Inferior parietal cortex (tissue), 1 donor: Measurements from ENCODE around the gene CPLX4.

ENCODE experiments used
- DNase-seq: peaks from one replicate; pipeline ENCODE4 v3.0.0-alpha.2; 2016; ENCODE audit errors: extremely low spot score

Gene CPLX4

GRCh38 chr18:59306640-59307039, 11.8 kb downstream of the CPLX4 start:
- DNase-seq = no peak

DNA sequence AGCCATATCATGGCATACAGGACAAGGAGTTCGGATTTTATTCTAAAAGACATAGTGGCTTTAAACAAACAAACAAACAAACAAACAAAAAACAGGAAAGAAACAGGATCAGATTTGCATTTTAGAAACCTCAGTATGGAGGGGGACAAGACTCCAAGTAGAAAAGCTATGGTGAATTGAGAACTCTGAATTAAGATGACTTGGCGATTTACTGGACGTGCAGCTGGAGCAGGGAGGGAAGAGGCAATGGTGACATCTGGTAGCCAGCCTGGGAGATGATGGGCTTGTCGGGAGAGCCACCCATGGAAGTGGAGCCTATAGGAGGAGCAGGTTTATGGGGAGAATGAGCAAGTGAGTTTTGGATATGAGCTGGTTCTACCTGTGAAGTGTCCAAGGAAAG, 13.2 kb downstream of the CPLX4 start:
- no peak for DNase-seq

DNA sequence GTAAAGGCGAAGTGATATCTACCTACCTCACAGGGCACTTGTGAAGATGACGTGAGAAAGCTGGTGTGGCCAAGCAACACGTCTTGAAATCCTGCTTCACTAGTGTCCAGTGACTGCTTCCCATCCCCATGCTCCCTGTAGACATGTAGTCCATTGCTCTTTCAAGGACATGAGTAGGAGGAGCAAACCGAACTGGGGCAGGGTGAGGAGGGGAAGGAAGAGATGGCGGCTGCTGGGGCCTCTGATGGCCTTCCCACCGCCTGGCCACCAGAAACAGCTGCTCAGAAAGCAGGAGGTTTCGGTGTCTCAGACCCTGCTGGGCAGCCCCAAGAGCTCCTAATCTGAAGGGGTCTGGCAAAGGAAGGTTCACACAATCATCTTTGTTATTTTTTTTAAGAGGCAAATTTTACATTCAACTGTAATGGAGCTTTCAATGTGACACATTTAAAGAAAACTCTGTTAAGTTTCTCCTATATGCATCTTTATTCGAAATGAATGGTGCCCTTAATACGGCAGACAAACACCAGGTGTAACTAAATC, 14.7 kb downstream of the CPLX4 start:
- no peak for DNase-seq

GRCh38 chr18:59303006-59303405, 15.4 kb downstream of the CPLX4 start:
- DNase-seq = no peak

GRCh38 chr18:59301929-59302328, 16.5 kb downstream of the CPLX4 start:
- DNase-seq = no peak

DNA sequence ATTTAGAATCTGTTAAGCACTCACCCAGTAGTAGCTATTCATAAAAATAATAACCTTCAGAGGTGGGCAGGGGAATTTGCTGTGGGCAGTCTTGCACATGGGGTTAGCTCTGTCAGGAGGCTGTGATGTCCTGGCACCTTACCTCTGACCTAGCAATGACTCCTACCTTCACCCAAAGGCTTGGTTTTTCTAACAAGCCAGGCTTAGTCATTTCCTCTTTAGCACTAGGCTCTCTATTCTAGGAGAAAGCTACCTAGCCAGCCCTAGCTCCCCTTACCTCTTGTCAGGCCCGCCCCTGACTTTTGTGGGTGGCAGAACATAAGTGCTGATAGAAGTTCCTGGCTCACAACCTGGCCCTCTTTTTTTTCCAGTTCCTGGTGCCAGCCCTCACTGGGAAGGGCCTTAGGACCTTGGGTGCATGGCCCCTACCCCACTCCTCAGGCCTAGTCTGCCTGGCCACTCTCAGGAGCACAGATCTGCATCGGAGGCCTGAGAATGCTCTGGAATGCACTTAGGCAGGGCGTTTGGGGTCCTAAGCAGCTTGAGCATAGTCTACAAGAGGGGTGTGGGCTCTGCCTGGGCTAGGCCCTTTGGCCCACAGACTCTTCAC, 17.7 kb downstream of the CPLX4 start:
- DNase-seq = no peak

DNA sequence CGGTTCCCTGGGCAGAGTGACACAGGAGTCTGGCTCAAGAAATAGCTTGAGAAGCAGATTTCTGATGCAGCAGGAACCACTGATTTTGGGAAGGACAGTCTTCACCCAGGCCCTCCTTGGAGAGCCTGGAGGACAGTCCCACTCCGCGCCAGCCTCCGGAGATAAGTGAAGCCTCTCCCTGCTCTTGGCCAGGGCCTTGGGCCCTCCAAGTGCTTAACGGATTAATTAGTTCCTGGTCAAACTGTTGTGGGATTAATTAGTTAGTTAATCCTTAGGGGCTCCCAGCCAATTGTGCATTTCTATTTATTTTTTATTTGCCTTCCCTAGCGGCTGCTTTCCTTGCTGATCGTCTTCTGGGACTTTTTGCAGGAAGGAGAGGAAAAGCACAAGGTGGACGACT, 19.6 kb downstream of the CPLX4 start:
- DNase-seq = no peak

- no peak for DNase-seq
These were observed 25.1 kb downstream of the CPLX4 start for GRCh38 chr18:59293317-59293716.

DNA sequence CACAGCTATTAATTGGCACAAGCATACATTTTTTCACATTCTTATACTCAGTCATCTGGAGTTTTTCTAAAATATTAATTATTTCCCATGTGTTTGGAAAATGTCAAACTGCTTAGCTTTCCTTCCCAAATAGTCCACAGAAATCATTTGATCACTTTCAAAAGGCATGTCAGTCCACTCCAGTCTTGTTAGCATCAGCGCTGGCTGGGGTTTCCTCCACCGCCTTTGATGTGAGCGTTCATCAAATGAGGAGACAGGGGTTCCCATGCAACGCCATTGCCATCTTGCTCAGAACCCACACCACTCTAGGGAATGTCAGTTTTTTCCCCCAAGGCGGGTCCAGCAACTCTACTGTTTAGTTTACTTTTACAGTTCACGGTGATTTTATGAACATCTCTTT, 32.1 kb downstream of the CPLX4 start:
- DNase-seq = no peak

DNA sequence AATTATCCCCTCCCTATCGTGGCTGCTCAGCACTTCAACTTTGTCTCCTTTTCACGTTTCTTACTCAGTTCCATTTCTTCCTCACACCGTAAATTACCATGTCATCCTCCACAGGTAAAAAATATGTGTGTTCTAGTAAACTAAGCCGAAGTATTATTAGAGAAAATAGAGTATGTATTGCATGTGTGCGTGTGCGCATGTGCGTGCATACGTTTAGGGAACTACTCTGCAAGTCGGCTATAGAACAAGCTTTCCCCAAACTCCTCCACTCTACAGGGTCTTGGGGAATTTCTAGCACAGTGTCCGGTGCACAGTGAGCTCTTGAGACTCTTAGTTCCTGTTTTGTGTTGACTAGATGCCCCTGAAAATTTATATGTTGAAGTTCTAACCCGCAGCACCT, 36.1 kb downstream of the CPLX4 start:
- no peak for DNase-seq

DNA sequence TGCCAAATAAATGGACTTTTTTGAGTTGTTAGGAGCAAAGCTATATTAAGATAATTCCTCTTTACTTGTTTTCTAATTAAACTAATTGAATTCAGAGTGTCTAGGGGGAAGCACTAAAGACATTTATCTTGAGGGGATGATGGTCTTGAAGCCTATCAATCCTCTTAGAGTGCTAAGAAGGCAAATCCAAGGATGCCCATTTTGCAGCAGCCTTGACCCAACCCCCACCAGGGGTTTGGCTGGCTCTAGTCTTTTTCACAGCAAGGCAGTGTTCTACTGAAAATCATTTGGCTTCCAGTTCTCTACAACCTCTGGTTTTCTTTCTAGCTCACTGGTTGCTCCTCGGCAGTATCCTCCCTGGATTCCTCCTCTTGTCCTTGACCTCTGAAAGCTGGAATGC, 38.7 kb downstream of the CPLX4 start:
- no peak for DNase-seq

- DNase-seq = no peak
These were observed 39.3 kb downstream of the CPLX4 start for GRCh38 chr18:59279193-59279592.

DNA sequence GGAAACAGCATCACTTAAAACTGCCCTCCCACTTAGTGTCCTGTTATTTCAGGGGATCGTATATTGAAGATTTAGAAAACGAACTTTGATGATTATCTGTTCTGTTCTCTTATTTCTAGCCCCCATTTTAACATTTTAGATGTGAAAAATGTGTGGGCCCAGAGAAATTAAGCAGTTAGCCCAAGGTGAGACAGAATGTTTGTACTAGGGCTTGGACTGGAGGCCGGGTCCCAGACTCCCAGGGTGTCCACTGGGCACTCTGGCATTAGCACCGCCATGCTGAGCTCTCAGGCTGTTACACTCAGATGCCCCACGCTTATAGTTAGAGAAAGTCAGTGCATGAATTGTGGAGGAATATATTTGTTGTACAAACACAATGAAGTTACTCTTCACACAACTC, 39.7 kb downstream of the CPLX4 start:
- DNase-seq = no peak

DNA sequence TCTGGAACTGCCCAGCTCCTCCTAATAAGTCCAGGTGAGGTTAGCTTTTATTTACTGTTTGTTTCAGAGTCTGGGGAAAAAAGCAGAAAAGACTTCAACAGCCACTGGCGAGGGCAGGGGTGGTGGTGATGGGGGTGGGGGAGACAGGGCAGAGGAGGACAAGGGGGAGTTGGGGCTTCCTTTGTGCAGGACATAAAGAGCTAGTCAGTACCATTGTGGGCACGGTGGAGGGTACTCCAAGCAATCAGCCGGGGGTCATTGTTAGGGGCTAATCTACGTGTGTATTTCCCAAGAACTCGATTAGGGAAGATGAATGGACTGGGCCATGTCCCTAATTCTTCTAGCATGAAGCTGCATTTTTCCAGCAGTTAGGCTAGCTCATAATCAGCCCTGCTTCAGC, 42.4 kb downstream of the CPLX4 start:
- DNase-seq = no peak

DNA sequence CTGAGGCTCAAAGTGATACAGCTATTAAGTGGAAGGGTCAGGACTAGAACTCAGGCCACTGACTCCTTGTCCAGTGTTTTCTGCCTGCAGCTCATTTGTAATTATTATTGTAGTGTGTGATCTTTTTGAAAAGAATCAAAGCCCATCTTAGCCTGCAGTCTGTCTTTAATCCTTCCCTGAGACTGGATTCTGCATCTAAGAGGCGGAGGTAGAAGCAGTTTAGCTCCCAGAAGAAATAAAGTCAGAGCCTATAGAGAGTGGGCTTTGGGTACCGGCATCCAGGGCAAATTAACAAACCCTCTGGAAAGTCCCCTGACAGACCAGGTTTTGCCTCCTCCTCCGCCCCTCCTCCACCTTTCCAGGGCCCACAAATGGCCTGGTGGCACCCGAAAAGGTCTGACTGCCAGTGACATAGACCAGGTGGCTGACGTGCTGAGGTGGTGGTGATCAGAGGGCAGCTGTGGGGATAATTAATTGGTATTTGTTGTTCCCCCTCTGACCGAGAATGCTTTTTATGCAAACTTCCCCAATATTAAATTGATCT, 43.0 kb downstream of the CPLX4 start:
- DNase-seq = no peak

DNA sequence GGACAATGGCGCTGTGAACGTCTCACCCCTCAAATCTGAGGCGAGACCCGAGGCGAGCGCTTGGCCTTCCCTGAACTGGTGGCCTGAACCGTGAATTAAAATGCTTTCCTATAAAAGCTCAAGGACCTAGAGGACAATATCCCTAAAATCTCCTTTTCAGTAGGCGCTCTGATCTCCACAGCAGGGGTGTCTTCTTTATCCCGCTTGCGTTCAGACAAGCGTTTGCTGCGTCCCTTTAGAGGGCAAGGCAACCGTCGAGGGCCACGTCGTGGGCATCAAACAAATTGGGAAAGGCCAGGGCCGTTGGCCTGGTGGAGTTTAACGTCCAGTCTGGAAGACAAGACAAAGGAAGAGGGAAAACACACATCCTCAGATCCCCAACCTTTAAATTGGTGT, 43.9 kb downstream of the CPLX4 start:
- no peak for DNase-seq

DNA sequence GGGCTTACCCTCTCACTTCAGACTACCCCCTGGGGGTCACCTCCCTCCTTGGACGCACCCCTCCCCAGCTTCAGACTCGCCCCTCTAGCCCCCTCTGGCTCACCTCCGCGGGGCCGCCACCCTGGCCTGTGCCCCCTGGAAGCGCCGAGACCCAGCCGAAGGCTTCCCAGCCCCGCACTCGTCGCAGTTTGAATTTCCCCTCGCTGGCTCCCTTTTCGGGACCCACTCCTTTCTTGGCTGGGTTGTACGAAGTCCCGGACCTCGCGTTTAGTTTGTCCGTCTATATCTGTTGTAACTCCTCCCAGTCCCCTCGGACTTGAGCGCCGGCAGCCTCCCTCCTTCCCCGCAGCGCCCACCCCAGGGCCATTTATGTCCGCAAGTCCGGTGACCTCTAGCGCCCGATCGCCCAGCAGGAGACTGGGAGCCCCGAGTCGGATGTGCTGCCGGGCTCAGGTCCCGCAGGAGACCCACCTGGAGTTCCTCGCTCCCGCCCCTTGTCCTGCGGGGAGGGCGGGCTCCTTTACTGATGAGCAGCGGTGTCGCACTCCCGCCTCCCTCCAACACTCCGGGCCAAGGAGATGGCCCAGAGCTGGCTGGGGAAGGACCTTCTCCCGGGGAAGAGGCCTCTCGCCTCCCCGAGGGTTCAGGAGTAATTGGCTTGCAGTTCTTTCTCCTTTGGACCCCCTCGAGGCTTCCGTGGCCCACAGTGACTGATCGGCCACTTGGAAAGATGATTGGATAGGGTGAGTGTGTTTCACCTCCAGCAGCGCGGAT, 44.5 kb downstream of the CPLX4 start:
- DNase-seq = no peak

DNA sequence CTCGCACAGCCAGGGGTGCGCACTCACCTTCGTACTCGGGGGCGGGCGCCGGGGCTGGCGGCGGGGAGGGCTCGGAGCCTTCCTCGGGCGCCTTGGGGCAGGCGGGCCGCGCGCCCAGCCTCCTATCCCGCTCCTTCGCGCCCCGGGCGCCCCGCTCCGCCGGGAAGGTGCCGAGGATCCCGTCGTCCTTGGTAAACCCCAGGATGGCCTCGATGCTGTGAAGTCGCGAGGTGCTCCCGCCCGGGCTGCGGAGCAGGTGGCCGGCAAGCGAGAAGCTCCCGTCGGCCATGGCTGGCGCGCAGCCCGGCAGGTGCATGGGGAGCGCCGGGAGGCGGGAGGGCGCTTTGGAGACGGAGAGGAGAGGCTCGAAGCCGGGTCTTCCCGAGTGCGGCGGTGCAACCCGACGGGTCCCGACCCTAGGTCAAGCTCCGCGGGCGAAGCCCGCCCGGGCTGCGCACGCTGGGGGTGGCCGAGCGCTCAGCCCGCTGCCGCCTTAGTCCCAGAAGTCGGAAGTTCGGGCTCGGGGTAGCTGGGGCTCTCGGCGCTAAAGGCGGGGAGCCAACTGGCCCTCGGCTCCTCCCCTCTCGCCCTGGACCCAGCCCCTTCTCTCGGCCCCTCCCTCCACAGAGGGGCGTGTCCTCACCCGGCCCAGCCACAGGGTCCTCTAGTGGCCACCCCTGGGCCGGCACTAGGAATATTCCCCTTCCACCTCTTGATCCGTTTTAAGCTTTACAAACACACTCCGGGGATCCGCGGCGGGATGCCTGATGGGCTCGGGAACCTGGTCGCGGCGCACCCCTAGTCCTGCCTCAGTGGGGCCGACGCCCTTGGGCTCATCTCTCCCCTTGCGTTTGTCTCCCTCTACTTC, 45.3 kb downstream of the CPLX4 start, which contains the start of gene RAX:
Gene RAX, minus strand, starts transcription at position 564 of the 868 bp plus-strand sequence. Its CDS starts 248 bp downstream, at position 316.
- no peak for DNase-seq

DNA sequence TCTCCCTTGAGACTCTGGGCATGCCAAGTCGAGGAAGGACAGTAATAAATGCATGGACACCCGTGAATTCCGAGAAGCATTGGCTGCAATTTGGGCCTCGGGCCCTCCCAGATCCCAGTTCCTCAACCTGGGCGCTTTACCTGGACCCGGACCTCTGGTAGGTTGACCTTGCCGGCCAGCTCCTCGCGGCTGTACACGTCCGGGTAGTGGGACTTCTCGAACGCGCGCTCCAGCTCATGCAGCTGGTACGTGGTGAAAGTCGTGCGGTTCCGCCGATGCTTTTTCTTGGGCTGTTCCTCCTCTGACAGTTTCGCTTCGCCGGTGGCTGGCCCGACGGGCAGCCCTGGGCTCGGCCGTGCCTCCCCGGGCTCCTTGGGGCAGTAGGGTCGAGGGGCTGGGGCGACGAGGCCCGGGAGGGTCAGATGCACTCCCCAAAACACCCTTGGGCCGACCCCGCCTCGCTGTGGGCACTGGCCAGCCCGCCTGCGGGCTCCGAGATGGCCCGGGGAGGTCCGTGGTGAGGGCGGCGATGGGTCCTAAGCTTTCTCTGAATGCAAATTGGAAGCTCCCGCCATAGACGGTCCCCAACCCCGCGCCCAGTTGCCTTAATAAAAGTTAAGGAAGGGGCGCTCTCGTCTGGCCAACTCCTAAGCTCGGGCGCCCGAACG, 46.1 kb downstream of the CPLX4 start:
- DNase-seq = no peak

GRCh38 chr18:59271606-59272220, 46.7 kb downstream of the CPLX4 start:
- DNase-seq = no peak

- no peak for DNase-seq
These were observed 47.7 kb downstream of the CPLX4 start for GRCh38 chr18:59270689-59271257.
